Activated T-cell treated with anti-CD3 and anti-CD28 coated beads for 24 hours (primary cell): ENCODE measurements around the gene JAKMIP1.

Experiments used
- DNase-seq: peaks from one replicate; pipeline ENCODE4 v3.0.0-alpha.2; 2020; ENCODE audit warnings: low read depth

Gene JAKMIP1

DNA sequence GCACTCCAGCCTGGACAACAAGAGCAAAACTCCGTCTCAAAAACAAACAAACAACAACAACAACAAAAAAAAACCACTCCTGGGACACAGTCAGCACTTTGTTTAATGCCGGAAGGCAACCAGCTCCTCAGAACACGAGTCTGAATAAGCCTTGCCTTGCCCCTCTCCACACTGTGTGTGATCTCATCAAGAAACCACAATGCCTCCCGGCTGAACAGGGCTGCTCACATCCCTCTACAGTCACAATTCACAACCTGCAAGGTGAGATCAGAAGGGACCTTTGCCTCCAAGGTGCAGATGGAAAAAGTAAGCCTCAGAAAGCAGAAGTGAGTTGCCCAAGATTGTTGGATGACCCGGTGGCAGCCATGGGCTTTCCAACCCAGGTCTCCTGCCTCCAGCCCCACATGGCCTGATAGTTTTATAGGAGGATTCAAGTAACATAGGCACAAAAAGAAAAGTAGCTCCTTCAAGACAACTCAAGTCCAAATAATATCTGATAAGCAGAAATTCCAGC, 80.8 kb downstream of the JAKMIP1 start:
- no peak for DNase-seq

DNA sequence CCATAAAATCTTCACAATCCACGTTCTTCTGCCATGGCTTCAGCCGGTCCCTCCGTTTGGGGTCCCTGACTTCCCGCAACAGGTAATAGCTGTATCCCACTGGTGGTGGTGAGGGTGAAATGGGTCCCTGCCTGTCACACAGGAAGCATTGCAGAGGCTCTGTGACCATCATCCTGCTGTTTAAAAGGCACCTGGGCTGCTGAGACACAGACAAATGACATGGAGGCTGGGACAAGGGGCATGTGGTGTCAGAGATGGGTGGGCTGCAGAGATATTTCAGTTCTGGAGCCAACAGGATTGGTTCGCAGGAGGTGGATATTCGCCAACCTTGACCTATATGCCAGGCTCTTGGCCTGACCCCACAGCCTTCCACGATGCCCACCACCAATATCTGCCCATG, 82.1 kb downstream of the JAKMIP1 start:
- DNase-seq: no peak

DNA sequence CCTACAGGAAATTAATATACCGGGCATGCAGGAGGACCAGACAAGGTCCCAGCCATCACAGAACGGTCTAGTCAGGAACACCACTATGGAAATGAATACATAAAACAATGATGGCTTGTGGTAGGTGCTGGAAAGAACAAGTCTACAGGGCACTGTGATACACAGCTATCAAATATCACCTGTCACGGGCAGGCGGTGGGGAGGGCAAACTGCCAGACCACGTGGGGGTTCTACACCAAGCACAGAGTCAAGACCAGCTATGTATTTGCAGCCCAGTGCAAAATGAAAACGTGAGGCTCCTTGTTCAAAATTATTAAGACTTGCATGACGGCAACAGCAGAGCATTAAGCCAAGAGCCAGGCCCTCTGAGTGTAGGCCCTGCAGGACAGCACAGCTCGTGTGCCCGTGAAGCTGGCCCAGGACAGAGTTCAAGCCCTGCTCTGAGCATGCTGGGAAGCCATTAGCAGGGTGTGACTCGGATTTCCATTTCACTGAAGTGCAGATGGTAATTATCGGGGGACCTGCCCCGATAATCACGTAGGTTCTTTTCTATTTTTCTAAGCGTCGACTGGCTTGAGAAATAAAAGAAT, 83.6 kb downstream of the JAKMIP1 start:
- DNase-seq: no peak

DNA sequence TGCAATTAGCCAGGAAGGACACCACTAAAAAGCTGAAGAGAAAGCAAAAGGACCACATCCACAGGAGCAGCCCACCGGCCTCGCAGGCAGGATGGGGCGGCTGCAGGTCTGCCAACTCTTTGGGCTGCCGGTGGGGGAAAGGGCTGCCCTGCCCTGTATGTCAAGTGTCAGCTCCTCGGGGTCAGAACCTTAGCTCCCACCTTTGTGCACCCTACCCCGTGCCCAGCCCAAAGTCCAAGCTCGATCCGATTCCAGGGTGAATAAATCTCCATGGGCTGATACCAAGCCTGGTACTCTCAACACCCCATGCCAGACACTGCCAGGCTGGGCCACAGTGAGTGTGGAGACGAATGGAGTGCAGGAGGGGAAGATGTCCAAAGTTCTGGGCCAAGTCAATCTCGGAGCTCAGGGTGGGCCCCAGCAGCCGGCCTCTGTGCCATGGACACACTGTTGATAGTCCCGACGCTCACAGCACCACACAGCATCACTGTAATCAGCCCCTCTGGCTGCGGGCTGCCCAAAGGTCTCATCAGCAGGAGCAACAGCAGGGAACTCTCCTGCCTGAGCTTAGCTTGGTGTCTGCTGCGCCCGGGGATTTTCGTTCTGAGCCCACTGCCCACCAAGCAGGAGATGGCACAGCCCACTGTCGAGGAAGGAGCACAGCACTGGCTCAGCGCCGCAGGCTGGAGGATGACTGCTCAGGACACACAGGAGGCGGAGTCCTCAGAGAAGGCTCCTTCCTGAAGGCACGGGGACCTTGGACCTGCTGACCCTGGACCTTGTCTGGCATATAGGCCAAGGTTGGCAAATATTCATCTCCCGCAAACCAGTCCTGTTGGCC, 84.4 kb downstream of the JAKMIP1 start:
- no peak for DNase-seq

DNA sequence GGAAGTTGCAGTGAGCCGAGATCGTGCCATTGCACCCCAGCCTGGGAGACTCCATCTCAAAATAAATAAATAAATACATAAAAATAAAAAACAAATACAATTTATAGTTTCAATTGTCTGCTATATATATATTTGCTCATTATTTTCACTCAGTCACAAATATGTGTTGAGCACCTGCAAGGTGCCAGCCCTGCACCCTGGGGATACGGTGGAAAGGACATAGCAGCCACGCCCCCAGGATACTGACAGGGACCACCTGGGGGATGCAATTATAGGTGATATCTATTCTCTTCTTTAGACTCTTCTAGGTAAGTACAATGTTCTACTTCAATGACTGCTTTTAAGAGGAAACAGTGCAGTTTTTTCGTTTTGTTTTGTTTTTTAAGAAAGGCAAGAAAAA, 85.0 kb downstream of the JAKMIP1 start:
- DNase-seq: no peak

DNA sequence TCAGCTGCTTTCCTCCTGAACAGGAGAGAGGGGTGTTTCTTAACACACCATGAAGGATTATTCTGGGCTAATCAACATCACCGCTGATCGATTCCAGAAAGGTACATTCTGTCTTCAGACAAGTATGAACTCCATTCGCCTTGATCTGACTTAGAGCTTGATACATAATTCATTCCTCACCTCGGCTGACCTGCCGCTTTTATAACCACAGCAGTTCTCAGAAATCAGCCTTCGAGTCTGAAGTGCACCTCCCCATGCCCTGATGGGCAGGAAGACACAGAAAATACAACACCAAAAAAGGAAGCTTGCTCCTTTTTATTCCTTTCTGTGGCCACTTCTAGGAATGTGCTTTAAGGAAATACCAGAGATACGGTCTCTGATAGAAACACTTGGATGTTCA, 85.7 kb downstream of the JAKMIP1 start:
- DNase-seq: no peak

DNA sequence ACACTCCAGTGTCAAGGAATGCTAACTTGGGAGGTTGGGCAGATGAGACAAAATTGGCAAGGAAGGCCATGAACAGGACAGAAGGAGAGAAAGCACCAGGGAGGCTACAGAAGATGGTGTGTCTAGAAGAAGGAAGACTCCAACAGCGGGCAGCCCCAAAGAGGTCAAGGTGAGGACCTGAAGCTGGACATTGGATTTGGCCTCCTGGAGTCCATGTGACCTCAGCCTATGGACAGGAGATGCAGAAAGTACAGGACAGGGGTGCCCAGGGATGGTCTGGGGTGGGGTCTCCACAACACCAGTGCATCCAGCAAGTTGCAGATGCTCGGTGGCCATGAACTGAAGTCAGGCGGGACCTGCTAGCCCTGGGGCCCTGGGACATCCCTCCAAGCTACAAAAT, 86.2 kb downstream of the JAKMIP1 start:
- DNase-seq: no peak

DNA sequence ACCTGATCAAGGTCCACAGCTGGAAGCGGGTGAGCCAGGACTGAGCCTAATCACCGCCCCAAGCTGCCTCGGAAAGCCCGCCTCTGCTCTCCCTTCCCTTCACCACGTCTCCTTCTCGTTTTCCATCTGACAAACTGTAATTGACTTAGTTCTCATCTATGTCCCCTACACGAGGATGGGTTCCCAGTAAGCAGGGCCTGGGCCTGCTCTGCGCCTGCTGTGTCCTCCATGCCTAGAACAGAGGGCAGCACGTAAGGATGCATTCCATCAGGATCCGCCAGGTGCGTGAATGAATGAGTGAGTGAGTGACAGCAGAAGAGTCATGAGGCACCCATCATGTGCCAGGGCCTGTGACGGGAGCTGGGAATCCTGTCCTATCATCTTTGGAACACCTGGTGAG, 86.7 kb downstream of the JAKMIP1 start:
- no peak for DNase-seq

DNA sequence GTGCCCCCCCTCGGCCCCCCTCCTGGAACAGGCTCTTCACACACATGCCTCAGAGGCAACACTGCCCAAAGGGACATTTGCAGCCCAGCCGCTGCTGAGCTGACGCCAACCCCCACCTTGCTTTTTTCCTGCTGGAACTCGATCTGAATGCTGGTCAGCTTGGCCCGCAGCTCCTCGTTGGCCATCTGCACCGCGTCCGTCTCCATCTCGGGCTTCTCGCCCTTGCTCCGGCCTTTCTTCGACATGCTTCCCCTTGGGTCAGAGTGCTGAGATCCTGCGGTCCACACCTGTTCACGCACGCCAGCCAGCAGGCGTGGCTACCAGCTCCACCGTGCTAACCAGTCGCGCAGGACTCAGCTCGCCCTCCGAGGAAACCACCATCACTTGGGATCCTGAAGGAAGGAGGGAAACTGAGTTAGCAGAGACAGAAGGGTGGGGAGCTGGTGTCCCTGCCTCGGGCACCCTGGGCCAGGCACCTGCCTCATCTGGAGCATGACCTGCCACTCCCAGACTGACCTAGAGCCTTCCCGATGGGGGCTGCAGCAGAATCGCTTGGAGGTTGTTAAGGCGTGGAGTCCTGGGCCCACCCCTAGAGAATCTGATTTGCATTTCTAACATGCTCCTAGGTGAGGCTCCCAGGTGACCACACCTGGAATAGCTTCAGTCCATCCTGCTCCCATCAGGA, 87.6 kb downstream of the JAKMIP1 start:
- no peak for DNase-seq

DNA sequence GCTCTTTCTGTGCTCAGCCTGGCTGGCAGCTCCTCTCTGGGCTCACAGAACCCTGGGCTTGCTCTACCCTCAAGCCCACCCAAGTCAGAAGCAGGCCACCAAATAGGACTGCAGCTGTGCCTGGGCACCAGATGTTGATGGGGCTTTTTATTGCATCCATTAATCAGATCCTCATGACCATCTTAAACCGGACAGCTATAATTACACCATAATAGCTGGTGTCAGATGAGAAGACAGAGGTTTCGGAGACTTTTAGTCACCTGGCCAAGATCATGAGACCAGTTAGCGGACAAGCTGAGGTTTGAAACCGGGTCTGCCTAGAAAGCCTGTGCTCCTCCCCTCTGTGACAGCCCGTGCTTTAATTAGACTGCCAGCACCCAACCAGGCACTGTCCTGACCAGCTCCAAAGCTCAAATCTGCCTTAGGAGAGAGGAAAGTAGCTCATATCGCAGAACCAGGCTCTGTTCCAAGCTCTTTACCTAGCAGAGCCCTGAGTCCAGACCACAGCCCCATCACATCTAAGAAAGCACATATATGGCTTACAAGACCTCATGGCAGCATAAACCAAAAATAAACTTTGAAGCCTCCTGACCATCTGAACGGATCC, 88.9 kb downstream of the JAKMIP1 start:
- no peak for DNase-seq

DNA sequence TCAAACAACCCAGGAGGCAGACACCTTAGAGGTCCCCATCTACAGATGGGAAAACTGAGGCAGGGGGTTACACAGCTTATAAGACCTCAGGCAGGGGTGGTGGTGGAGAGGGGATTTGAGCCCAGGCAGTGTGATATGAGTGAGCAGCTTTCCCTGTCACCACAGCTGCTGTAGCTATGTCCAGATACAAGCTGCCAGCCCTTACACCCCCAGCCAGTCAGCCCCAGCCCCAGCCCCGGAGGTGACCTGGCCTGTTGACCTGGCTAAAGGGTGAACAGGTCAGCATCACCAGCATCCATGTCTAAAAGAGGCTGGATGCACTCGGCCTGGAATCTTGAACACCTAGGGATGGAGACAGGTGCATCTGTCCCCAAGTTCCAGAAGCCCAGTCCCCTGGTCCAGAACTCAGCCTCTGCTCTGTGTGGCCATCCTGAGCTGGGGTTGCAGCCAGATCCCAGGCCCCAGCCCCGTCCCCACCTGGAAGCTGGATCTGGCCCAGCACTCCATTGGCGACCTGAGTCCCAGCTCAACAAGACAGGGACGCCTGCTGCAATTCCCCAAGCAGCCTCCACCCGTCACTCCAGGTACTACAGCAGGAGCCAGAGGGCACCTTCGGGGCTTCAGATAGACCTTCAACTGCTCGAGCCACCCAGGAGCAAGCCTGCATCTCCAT, 89.5 kb downstream of the JAKMIP1 start:
- DNase-seq: no peak

DNA sequence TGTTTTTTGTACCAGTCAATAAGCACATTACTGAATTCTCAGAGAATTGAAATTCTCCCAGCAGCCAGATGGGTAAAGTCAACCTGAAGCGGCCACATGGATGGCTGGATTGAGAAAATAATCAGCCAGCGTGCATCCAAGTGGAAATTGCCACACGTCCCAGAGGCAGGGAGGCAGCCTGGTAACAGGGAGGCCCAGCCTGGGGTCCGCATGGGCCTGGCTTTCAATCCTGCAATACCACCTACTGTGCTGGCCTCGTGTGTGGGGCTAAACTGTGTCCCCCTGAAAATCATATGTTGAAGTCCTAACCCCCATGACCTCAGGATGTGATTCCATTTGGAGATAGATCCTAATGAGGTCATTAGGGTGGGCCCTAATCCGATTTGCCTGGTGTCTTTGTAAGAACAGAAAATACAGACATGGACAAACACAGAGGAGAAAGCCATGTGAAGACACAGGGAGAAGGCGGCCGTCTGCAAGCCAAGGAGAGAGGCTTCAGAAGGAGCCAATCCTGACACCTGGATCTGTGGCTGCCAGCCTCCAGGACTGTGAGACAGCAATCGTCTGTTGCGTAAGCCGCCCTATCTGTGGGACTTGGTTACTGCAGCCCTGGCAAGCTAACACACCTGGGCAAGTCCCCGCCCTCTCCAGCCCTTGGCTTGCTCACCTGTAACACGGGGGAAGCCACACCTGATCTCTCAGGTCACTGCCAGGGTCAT, 90.3 kb downstream of the JAKMIP1 start:
- no peak for DNase-seq

DNA sequence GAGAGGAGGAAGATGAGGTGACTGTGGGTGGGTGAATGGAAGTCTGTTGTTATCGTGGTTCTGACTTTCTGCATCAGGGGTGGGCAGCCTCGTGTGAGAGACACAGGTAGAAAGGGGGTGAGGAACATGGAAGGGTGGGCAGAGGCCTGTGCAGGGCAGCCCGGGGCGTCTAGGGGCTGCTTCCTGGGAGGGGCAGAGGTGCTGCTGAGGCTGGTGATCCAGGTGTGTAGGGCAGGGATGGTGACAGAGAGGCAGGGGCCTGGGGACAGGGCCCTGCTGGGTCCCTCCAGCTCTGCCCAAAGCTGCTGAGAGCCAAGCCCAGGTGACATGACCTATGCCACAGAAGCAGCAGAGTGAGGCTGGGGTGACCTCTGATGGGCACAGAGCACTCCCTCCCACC, 92.5 kb downstream of the JAKMIP1 start:
- no peak for DNase-seq

DNA sequence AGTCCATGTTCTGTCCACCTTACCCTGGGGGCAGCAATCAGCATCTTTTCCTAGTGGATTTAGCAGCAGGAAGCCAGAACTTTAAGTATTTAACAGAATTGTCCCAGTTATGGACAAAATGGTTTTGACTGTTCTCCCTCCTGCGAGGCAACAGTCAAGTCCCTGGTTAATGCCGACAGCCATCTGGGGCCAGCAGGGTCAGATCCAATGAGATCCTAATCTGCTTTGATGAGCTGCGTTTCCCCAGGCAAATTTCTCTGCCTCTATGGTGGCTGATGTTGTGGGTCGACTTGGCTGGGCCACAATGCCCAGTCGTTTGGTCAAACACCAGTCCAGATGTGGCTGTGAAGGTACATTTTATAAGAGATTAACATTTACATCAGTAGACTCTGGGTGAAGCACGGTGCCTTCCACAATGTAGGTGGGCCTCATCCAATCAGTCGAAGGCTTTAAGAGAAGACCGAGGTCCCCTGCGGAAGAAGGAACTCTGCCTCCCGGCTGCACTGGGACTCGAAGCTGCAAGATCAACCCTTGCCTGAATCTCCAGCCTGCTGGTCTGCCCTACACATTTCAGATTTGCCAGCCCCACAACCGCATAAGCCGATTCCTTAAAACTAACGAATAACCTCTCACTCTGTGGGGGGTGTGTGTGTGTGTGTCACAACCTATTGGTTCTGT, 93.1 kb downstream of the JAKMIP1 start:
- DNase-seq: no peak

DNA sequence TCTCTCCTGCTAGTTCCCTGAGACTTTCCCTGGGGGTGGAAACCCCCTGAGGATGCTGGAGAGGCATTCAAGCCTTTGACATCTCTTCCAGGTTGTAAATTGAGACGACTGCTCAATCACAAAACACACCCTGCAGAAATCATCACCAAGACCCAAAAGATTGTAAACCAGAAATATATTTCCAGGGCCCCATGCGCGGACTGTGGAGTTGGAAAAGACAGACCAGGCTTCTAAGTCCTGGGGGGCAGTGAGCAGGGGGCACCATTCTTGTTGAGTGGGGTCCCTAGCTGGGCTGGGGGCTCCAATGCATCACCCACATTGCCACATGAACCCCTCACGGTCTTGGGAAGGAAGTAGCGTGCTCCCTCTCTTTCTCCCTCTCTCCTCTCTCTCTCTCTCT, 94.2 kb downstream of the JAKMIP1 start:
- DNase-seq: no peak

DNA sequence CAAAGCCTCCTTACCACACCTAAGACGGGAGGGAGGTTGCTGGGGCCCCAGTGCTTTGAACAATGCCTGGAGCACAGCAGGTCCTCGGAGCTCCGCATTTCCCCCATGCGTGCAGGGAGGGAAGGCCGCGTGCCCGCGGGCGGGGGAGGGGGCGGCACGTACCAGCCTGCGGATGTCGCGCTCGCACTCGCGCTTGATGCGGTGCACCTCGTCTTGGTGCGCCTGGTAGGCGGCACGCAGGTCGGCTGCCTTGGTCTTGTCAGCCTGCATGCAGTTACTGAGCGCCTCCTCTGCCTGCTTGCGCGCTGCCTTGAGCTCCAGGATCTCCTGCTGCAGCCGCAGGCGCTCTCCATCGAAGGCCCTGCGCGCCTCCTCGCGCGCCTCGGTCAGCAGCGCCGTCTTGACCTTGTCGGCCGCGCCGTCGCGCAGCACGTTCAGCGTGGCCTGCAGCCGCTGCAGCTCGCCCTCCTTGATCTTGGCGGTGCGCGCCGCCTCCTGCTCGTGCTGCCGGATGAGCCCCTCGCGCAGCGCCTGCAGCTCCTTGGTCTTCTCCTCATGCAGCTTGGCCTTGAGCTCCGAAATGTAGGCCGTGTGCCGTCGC, 94.9 kb downstream of the JAKMIP1 start:
- DNase-seq: no peak

DNA sequence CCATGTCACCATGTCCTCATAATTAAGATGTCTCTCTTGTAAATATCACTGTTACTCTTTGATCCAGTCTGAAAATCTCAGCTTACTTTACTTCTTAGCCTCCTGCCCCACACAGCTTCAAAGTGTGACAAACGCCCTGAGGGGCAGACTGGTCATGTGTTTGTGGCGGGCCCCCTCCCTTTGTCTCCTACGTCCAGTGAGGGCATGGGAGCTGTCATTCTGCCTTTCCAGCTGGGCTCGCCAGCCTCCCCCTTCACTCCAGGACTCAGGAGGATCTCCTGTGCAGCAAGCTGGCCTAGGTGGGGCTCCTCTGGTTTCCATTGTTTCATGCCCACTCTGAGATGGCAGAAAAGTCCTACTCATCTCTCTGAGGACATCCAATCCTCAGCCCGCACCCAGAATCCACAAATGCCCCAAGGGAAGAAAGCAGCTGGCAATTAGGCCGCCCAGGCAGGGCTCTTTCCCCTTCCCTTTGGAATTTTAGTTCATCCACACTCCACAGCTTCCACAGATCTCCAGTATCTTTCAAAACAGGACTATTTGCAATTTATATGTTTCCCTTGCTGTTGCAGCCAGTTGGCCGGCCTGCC, 95.7 kb downstream of the JAKMIP1 start:
- no peak for DNase-seq

DNA sequence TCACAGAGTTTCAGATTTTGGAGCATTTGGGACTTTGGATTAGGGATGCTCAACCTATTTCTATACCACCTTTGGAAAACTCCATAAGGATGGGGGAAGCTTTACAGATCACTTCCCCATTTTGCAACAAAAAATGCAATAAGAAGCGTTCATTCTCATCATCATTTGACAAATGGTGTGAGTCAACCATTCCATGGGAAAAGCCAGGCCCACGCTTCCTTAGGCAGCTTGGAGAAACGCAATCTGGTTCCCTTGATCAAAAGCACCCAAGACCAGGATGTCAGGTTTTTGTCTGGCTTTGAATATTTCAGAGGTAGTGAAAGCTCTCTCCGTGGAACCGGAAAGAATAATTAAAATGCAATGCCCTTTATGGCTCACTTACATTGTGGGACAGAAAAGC, 102.8 kb downstream of the JAKMIP1 start:
- no peak for DNase-seq

DNA sequence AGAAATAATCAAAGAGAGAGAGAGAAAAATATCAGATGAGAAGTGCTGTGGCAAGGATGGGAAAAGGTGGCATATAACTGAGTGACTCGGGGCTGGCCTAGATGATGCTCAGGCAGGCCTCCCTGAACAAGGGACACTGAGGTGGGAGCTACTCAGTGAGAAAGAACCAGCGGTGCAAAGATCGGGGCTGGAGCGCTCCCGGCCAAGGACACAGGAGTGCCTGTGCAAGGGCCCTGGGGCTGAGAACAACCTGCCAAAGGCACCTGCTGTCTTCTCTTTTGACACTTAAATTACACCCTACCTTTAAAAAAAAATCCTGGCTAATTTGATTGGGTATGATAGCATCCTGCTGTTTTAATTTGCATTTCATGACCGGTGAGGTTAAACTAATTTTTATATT, 104.5 kb downstream of the JAKMIP1 start:
- DNase-seq: no peak
